ENCODE results near the gene HAUS6. TPM values are rescaled to one million over a fixed set of nuclear protein-coding genes. Genes with fewer than 3 reads are reported as not detected.
A peak's percentile ranks its signal among the peaks of the same experiment; 100 is the strongest.

Gene HAUS6
- total and polyA plus RNA-seq, 7 experiments from 2014 or later: 5.1 to 25.4 (median 16.9) TPM

DNA sequence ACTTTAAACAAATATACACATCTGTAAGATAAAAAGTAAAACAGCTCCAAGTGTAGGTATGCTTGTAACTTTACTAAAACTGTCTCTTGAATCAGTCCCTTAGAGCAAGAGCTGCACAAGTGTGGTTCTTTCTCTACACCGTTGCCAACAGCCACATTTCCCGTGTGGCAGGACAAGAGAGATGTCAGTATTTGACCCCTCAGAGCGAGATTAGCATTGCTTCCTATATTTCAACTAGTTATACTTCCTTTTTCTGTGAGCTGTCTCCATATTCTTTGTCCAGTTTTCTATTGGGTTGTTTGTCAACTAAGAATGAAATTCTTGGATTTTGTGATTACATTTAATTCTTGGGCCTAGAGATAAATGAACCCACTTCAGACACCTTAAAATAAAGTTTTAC lies 16.5 kb upstream of the HAUS6 start:
- POLR2A ChIA-PET: no interaction called here
- no peak overlapping the region for H3K4me3 ChIP-seq (ENCODE audit: low read length)

DNA sequence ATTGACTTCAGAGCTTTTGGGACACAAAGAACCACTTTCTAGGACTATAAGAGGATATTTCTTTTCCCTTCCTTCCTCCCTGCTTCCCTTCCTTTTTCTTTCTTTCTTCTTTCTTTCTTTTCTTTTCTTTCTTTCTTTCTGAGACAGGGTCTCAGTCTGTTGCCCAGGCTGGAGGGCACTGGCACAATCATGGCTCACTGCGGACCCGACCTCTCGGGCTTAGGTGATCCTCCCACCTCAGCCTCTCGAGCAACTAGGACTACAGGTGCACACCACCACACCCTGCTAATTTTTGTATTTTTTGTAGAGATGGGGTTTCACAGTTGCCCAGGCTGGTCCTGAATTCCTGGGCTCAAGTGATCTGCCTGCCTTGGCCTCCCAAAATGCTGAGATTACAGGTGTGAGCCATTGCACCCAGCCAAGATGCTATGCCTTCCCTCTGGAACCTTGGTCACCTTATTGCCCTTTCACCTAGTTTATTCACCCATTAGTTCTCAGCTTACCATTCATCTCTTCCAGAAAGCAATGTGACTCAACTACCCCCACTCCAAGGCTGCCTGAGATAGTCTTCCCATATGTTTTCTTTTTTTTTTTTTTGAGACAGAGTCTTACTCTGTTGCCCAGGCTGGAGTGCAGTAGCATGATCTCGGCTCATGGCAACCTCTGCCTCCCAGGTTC lies 14.5 kb upstream of the HAUS6 start:
- Histone ChIP-seq H3K27me3 (ENCODE audit: control insufficient read depth in 2 of 2, insufficient read depth in 2 of 2, low read length in 2 of 2) (no peaks in the 10 kb centered on the region), H3K27ac (ENCODE audit: low read depth, low read length) (no peak overlapping the region), H3K4me3 (ENCODE audit: low read length) (no peak overlapping the region), H3K4me1 (ENCODE audit: control insufficient read depth in 2 of 2, insufficient read depth in 2 of 2, low read length in 2 of 2) (no peaks in the 10 kb centered on the region), H3K36me3 (ENCODE audit: control insufficient read depth in 2 of 3, insufficient read depth in 3 of 3, low read length in 3 of 3) (peaks cover 19 to 81% (median 30%) of the 10 kb centered on the region in 3 experiments), H3K9me3 (ENCODE audit: control insufficient read depth in 2 of 3, low read length in 3 of 3) (no peaks in the 10 kb centered on the region)
- no peak overlapping the region for H3K4me3 Mint-ChIP-seq
- H3K36me3 Mint-ChIP-seq: peaks cover 32 to 69% (median 45%) of the 10 kb centered on the region in 5 donors
- H3K4me1 Mint-ChIP-seq: peaks cover 0 to 34% (median 10%) of the 10 kb centered on the region in 7 donors
- intact Hi-C loops (cut with micrococcal nuclease): no loop called here
- CTCF ChIA-PET: interaction anchor here (1.2 kb wide), 1 partner anchor 57 kb away, joined by 3 read pairs; no protein-coding TSS in a partner anchor
- DNase-seq (no peak), ATAC-seq (no peak)
- no peaks in the 10 kb centered on the region for H3K9me3 Mint-ChIP-seq
- POLR2A ChIA-PET: interaction anchor here (0.6 to 1.5 kb wide), 2 partner anchors 12 to 41 kb away, joined by 4 read pairs; no protein-coding TSS in a partner anchor
- no peaks in the 10 kb centered on the region for H3K27me3 Mint-ChIP-seq
- H3K27ac Mint-ChIP-seq: peak overlapping the region in 4 of 9 donors; percentile 17 to 74 (median 60)

More for the DNA sequence above, 16.5 kb upstream of the HAUS6 start:
- Mint-ChIP-seq H3K4me1 (peaks cover 10 to 55% (median 24%) of the 10 kb centered on the region in 7 donors), H3K27ac (peak overlapping the region in 4 of 9 donors; percentile 44 to 75 (median 54)), H3K27me3 (no peaks in the 10 kb centered on the region), H3K36me3 (peaks cover 32 to 77% (median 54%) of the 10 kb centered on the region in 5 donors), H3K9me3 (no peaks in the 10 kb centered on the region), H3K4me3 (no peak overlapping the region)
- Histone ChIP-seq H3K9me3 (ENCODE audit: control insufficient read depth in 2 of 3, low read length in 3 of 3) (no peaks in the 10 kb centered on the region), H3K27ac (ENCODE audit: low read depth, low read length) (no peak overlapping the region), H3K36me3 (ENCODE audit: control insufficient read depth in 2 of 3, insufficient read depth in 3 of 3, low read length in 3 of 3) (peaks cover 19 to 82% (median 39%) of the 10 kb centered on the region in 3 experiments), H3K27me3 (ENCODE audit: control insufficient read depth in 2 of 2, insufficient read depth in 2 of 2, low read length in 2 of 2) (no peaks in the 10 kb centered on the region), H3K4me1 (ENCODE audit: control insufficient read depth in 2 of 2, insufficient read depth in 2 of 2, low read length in 2 of 2) (peaks cover 6 to 16% of the 10 kb centered on the region in 2 donors)
- intact Hi-C loops (cut with micrococcal nuclease): no loop called here
- ATAC-seq: no peak
- CTCF ChIA-PET: interaction anchor here (0.5 to 1.3 kb wide), 3 partner anchors 34 to 256 kb away, joined by 3 read pairs; no protein-coding TSS in a partner anchor
- DNase-seq: no peak

- DNase-seq: no peak
- H3K27ac Mint-ChIP-seq: peak overlapping the region in 1 of 9 donors; percentile 20
Measured at GRCh38 chr9:19116107-19116790, 13.5 kb upstream of the HAUS6 start.

GRCh38 chr9:19114680-19115270 lies 12.1 kb upstream of the HAUS6 start:
- H3K27ac ChIP-seq (ENCODE audit: low read depth, low read length): no peak overlapping the region
- no peaks in the 10 kb centered on the region for H3K27me3 ChIP-seq (ENCODE audit: control insufficient read depth in 2 of 2, insufficient read depth in 2 of 2, low read length in 2 of 2)
- DNase-seq: no peak
- no peaks in the 10 kb centered on the region for H3K9me3 ChIP-seq (ENCODE audit: control insufficient read depth in 2 of 3, low read length in 3 of 3)
- ATAC-seq: no peak
- H3K4me3 ChIP-seq (ENCODE audit: low read length): no peak overlapping the region
- peaks cover 26 to 60% (median 32%) of the 10 kb centered on the region in 5 donors for H3K36me3 Mint-ChIP-seq
- H3K27ac Mint-ChIP-seq: peak overlapping the region in 1 of 9 donors; percentile 19
- CTCF ChIA-PET: interaction anchor here (1.3 to 1.5 kb wide), 2 partner anchors 9 to 350 kb away, joined by 3 read pairs; no protein-coding TSS in a partner anchor
- H3K9me3 Mint-ChIP-seq: no peaks in the 10 kb centered on the region
- H3K4me3 Mint-ChIP-seq: no peak overlapping the region
- POLR2A ChIA-PET: interaction anchor here (0.6 to 0.8 kb wide), 2 partner anchors 10 to 266 kb away, joined by 3 read pairs; partner anchors contain the start of gene RPS6
- H3K4me1 ChIP-seq (ENCODE audit: control insufficient read depth in 2 of 2, insufficient read depth in 2 of 2, low read length in 2 of 2): no peaks in the 10 kb centered on the region
- peaks cover 0 to 16% (median 6%) of the 10 kb centered on the region in 7 donors for H3K4me1 Mint-ChIP-seq
- peaks cover 7 to 60% (median 14%) of the 10 kb centered on the region in 3 experiments for H3K36me3 ChIP-seq (ENCODE audit: control insufficient read depth in 2 of 3, insufficient read depth in 3 of 3, low read length in 3 of 3)
- H3K27me3 Mint-ChIP-seq: no peaks in the 10 kb centered on the region
- intact Hi-C loops (cut with micrococcal nuclease): no loop called here

More at GRCh38 chr9:19116107-19116790, 13.5 kb upstream of the HAUS6 start:
- Histone ChIP-seq H3K9me3 (ENCODE audit: control insufficient read depth in 2 of 3, low read length in 3 of 3) (no peaks in the 10 kb centered on the region), H3K36me3 (ENCODE audit: control insufficient read depth in 2 of 3, insufficient read depth in 3 of 3, low read length in 3 of 3) (peaks cover 19 to 74% (median 28%) of the 10 kb centered on the region in 3 experiments), H3K4me1 (ENCODE audit: control insufficient read depth in 2 of 2, insufficient read depth in 2 of 2, low read length in 2 of 2) (no peaks in the 10 kb centered on the region), H3K4me3 (ENCODE audit: low read length) (no peak overlapping the region), H3K27ac (ENCODE audit: low read depth, low read length) (no peak overlapping the region), H3K27me3 (ENCODE audit: control insufficient read depth in 2 of 2, insufficient read depth in 2 of 2, low read length in 2 of 2) (no peaks in the 10 kb centered on the region)
- H3K27me3 Mint-ChIP-seq: no peaks in the 10 kb centered on the region
- peaks cover 32 to 73% (median 44%) of the 10 kb centered on the region in 5 donors for H3K36me3 Mint-ChIP-seq
- intact Hi-C loops (cut with micrococcal nuclease): no loop called here
- CTCF ChIA-PET: interaction anchor here (1.2 kb wide), 1 partner anchor 58 kb away, joined by 3 read pairs; no protein-coding TSS in a partner anchor
- H3K9me3 Mint-ChIP-seq: no peaks in the 10 kb centered on the region
- POLR2A ChIA-PET: interaction anchor here (1.5 kb wide), 1 partner anchor 12 kb away, joined by 4 read pairs; no protein-coding TSS in a partner anchor
- H3K4me1 Mint-ChIP-seq: peaks cover 0 to 25% (median 8%) of the 10 kb centered on the region in 7 donors
- no peak overlapping the region for H3K4me3 Mint-ChIP-seq
- ATAC-seq: no peak

DNA sequence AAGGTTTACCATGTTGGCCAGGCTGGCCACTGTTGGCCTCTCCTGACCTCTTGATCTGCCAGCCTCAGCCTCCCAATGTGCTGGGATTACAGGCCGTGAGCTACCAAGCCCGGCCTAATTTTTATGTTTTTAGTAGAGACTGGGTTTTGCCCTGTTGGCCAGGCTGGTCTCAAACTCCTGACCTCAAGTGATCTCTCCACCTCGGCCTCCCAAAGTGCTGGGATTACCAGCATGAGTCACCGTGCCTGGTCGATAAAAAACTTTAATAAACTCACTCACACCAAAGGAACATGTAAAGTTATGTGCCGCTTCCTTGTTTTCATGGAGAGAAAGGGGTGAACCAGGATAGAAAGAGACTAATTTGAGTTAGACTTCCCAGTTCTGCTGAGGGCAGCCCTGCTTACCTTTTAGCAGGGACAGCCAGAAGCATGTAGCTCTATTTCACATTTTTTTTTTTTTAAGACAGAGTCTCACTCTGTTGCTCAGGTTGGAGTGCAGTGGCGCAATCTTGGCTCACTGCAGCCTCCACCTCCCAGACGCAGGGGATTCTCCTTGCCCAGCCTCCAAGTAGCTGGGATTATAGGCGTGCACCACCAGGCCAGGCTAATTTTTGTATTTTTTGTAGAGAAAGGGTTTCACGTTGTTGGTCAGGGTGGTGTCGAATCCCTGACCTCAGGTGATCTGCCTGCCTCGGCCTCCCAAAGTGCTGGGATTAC lies 11.4 kb upstream of the HAUS6 start:
- Histone ChIP-seq H3K27me3 (ENCODE audit: control insufficient read depth in 2 of 2, insufficient read depth in 2 of 2, low read length in 2 of 2) (no peaks in the 10 kb centered on the region), H3K4me1 (ENCODE audit: control insufficient read depth in 2 of 2, insufficient read depth in 2 of 2, low read length in 2 of 2) (no peaks in the 10 kb centered on the region), H3K36me3 (ENCODE audit: control insufficient read depth in 2 of 3, insufficient read depth in 3 of 3, low read length in 3 of 3) (peaks cover 7 to 53% (median 8%) of the 10 kb centered on the region in 3 experiments), H3K9me3 (ENCODE audit: control insufficient read depth in 2 of 3, low read length in 3 of 3) (no peaks in the 10 kb centered on the region), H3K27ac (ENCODE audit: low read depth, low read length) (no peak overlapping the region), H3K4me3 (ENCODE audit: low read length) (no peak overlapping the region)
- Mint-ChIP-seq H3K36me3 (peaks cover 22 to 54% (median 26%) of the 10 kb centered on the region in 5 donors), H3K4me1 (peaks cover 0 to 9% (median 6%) of the 10 kb centered on the region in 7 donors), H3K27me3 (no peaks in the 10 kb centered on the region), H3K9me3 (no peaks in the 10 kb centered on the region), H3K4me3 (no peak overlapping the region), H3K27ac (no peak overlapping the region)
- DNase-seq (no peak), ATAC-seq (no peak)
- ChIA-PET CTCF (interaction anchor here (1.3 to 1.5 kb wide), 2 partner anchors 10 to 351 kb away, joined by 3 read pairs; no protein-coding TSS in a partner anchor), POLR2A (interaction anchor here (0.6 to 0.8 kb wide), 3 partner anchors 9 to 266 kb away, joined by 3 read pairs; partner anchors contain the start of gene RPS6)
- intact Hi-C loops (cut with micrococcal nuclease): no loop called here
